Kidney tubule cell (primary cell): ENCODE data around the gene MED12L.

Experiments used
- DNase-seq: peaks from one replicate; pipeline ENCODE4 v3.0.0-alpha.2; 2018; ENCODE audit warnings: low spot score

Gene MED12L

DNA sequence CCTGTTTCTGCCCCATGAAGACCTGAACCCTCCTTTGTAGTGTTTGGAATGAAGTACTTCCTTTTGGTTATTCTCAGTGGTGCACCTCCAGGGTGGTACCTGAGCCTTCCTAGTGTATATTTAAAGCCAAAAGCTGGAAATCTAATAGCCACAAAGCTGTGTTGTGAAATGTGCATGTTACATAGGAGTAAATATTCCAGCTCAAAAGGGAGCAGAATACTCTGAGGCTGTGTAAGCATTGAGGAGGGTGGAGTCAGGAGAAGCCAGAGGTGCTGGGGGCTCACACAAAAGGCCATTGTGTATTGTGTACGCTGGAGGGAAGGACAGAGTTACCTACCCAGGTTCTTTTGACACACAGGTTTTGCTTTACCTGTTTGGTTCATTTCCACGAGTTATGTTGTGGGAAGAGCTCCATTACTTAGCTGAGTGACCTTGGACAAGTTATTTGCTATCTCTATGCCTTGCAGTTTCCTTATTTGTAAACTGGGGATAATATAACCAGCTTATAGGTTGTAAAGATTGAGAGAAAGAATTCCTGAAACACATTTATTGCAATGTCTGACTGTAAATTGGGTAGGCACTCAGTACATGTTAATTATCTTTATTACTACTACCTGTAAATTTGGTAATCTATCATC is 92.9 kb downstream of the MED12L start:
- no peak for DNase-seq

GRCh38 chr3:151182349-151183079 is 97.0 kb downstream of the MED12L start:
- no peak for DNase-seq

GRCh38 chr3:151183265-151183671 is 97.8 kb downstream of the MED12L start:
- DNase-seq: no peak

- no peak for DNase-seq
Measured at GRCh38 chr3:151191095-151191494, 105.6 kb downstream of the MED12L start.

DNA sequence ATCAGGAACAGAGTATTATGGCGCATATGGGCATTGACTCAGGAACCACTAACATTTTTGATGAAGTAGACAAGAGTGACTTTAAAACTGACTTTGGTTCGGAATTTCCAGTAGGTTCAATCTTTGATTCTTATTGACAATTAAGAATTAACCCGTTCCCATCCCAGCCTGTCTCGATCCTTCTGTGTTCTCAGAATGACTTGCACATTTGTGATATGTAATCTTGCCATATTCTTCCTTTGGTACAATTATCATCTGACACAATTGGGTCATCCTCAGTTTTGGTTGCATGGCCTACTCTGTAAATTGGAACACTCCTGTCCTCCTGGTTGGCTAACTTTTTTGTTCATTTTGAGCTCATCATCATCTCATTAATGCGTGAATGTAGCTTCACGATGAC is 107.1 kb downstream of the MED12L start:
- DNase-seq: no peak

DNA sequence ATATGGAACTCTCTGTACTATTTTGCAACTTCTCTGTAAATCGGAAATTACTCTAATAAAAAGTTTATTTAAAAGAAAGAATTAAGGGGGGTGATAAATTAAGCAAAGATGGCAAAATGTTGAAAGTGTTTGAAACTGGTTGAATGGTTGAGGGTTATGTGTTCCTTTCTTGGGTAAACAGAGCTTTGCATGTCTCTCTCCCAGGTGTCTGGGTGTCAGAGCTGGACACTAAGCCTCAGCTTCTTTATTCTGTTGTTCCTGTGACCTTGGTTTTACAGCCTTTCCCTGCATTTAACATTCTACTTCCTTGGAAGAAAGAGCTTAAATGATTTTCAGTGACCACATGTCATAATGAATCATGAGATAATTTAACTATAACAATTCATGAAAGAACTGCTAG is 110.4 kb downstream of the MED12L start:
- no peak for DNase-seq

DNA sequence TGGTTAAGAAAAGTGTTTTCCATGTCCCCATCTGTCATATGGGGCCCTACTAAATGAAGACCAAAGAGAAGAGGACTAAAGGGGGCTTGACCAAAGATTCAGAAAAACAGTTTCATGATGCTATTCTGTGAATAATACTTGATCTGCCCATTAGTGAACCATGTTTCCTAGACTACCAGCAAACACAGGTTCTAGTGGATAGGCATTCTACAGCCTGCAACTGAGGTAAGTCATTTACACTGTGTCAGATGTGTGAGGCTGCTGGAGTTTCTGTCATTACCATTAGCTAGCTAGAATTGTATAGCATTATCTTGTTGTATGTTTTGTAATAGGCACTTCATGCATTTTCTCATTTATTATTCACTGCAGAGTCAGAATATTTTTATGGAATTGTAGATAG is 111.0 kb downstream of the MED12L start:
- DNase-seq: peak; percentile 34

DNA sequence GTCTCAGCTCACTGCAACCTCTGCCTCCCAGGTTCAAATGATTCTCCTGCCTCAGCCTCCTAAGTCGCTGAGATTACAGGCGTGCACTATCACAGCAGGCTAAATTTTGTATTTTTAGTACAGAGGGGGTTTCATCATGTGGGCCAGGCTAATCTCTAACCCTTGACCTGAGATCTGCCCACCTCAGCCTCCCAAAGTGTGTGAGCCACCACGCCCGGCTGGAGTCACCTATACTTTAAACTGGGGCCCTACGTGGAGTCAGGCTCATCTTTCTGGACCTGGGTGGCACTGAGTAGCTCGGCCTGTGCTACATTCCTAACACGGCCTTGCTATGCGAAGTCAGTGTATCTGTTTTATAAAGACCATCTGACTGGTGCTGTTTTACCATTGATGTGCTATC is 111.8 kb downstream of the MED12L start:
- DNase-seq: no peak

- DNase-seq: peak; percentile 57
Measured at GRCh38 chr3:151197981-151198767, 112.7 kb downstream of the MED12L start.

DNA sequence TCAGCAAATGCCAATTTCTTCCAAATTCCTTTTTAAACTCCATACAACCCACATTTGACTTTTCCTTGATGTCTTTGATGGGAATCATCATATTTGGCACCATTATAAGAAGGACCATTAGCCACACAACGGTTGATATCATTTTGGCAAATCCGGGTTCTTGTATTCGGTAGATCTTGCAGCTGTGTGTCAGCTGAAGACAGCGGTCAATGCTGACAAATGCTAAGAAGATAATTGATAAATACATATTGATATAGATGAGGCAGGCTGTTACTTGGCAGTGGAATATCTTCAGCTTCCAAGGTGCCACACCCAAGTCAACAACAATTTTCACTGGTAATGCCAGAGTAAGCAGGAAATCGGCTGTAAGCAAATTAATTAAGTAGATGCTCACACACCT is 113.4 kb downstream of the MED12L start:
- DNase-seq: no peak

DNA sequence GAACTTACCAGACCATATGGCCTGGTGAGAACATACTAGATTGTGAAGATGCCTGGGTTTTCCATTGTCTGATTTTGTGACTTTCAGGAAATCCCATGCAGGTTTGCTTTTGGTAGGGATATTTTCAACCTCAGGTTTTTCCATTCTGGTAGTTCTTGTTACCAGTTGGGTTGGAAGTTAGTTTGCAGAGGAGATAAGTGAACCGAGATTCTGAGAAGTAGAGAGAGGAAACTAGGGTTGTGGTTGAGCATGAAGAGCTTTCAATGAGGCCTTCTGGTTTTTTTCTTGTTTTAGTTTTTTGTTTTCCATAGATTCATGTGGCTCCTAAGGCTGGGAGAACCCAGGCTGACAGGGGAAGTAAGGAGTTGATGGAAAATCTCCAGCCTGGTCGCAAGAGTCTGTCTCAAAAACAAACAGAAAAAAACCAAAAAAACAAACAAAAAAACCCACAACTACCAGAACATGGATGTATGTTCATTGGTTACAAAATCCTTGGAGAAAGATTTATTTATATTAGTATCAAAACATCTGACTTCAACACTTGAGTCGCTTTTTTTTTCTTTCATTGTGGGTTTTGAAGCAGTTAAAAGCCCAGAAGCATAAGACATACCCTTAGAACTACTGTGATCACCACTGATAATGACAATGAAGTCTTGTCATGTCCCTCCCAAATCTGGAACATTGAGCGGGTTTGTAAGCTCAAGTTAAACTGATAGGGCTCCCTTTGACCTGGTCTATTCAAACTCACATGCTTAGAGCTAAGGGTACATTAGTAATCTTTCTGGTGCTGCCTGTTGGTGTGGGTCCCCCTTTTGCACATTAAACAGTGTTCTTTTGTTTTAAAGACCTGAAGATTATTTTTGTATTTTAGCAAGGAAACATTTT is 114.3 kb downstream of the MED12L start:
- DNase-seq: no peak

DNA sequence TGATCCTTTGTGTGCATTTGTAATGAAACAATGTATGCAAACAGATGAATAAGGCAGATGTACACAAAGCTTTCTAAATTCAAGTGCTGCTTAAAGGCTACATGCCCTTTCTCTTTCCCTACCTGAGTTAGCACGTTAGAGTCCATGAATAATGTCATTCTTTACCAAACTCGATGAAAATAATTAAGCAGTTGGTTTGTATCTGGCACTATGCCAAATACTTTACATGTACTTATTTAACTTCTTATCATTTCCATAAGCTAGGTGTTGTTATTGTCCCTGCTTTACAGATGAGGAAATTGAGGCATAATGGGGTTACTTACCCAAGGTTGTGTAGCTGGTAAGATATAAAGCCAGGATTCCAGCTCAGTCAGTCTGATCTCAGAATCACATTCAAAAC is 115.1 kb downstream of the MED12L start:
- DNase-seq: no peak

DNA sequence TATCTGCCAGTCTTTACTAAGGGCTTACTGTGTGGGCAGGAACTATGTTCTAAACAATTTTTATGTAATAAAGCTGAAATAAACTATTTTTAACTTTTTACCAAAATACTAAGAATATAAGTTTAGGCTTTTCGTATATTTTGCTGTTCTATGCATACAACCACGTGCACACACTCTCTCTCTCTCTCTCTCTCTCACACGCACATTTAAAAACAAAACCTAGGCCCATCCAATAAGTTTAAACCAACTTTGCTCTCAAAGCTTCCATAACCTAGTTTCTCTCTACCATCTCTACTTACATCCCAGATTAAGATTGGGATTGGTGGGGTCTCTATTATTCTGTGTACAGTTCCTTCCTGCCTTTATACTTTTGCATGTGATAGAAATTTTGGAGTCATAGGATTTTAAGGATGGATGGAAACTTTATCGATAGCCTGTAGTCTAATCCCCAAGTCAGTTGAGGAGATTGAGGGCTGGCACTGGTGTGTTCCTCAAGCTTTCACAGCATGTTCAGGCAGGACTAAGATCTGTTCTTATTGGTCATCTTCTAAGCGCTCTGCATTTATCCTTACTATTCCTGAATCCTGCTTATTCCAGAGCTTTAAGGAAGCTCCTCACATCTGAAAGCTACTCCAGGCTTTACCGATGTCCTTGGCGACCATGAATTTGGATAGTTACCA is 115.7 kb downstream of the MED12L start:
- no peak for DNase-seq

GRCh38 chr3:151203051-151203420 is 117.6 kb downstream of the MED12L start, which contains the start of gene GPR171:
TSS of gene GPR171 (minus strand) at chr3:151203216. CDS start at chr3:151199386, 3,830 bp downstream.
- DNase-seq: no peak

DNA sequence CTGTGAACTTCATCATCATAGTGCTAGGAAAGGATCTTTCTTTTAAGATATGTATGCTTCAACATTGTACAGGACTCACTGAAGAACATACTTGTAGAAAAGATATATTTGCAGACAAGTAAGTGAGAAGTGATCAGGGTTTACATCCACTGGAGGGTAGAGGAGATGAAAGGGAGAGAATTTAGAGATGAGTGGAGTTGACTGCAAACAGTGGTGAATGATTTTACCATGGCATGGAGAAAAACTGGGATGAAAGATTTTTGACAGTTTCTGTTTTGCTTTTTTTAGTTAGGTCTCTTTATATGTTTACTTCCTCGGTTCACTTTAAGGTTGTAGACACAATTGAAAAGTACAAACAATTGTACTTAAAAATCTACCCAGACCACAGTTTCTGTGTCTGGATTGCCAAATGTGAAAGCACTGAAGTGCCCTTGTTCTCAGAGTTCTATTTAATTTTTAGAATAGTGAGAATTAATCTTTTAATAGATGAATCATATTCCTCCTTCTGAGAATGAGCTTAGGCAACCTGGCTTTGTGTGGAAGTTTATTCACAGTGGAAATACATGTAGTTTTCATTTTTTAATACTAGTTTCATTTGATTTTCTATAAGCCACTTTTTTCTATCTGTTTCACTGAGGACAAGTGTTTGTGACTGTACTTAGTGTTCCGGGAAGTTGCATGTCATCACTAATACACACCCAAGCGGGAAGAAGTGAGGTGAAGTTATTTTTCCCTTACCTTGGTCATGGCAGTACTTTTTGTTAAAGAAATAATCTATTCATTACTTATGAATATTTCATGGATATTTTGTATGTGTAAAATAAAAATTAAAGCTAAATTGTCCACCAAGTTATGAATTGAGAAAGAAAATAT is 119.3 kb downstream of the MED12L start:
- DNase-seq: no peak

- no peak for DNase-seq
Measured at GRCh38 chr3:151205482-151205881, 120.0 kb downstream of the MED12L start.

GRCh38 chr3:151206201-151206600 is 120.7 kb downstream of the MED12L start:
- no peak for DNase-seq

- DNase-seq: no peak
Measured at GRCh38 chr3:151209654-151210053, 124.2 kb downstream of the MED12L start.

- no peak for DNase-seq
Measured at GRCh38 chr3:151210676-151211381, 125.4 kb downstream of the MED12L start.

- no peak for DNase-seq
Measured at GRCh38 chr3:151213151-151213550, 127.7 kb downstream of the MED12L start.
